CD4-positive, alpha-beta T cell treated with Interleukin-21 for 1 hour (primary cell): Measurements from ENCODE around the gene CCDC82.

Experiments
- DNase-seq: peaks from one replicate; pipeline ENCODE4 v3.0.0-alpha.2; 2020

The CCDC82 gene

GRCh38 chr11:96328395-96329010, 61.2 kb downstream of the CCDC82 start:
- no peak for DNase-seq

- DNase-seq = no peak
Observed at GRCh38 chr11:96326959-96327358, 62.8 kb downstream of the CCDC82 start.

- no peak for DNase-seq
Observed at GRCh38 chr11:96324912-96325311, 64.8 kb downstream of the CCDC82 start.

- DNase-seq = no peak
Observed at GRCh38 chr11:96323642-96323985, 66.1 kb downstream of the CCDC82 start.

GRCh38 chr11:96322775-96323641, 66.7 kb downstream of the CCDC82 start:
- no peak for DNase-seq

- DNase-seq = no peak
Observed at GRCh38 chr11:96321091-96321490, 68.6 kb downstream of the CCDC82 start.

- no peak for DNase-seq
Observed at GRCh38 chr11:96319898-96320656, 69.6 kb downstream of the CCDC82 start.

- no peak for DNase-seq
Observed at GRCh38 chr11:96318850-96319249, 70.9 kb downstream of the CCDC82 start.

GRCh38 chr11:96318399-96318798, 71.3 kb downstream of the CCDC82 start:
- DNase-seq = no peak

GRCh38 chr11:96317985-96318384, 71.7 kb downstream of the CCDC82 start:
- no peak for DNase-seq

GRCh38 chr11:96317571-96317970, 72.1 kb downstream of the CCDC82 start:
- no peak for DNase-seq

- DNase-seq = no peak
Observed at GRCh38 chr11:96316869-96317268, 72.8 kb downstream of the CCDC82 start.

GRCh38 chr11:96315476-96315875, 74.2 kb downstream of the CCDC82 start:
- DNase-seq = no peak

GRCh38 chr11:96314326-96315020, 75.2 kb downstream of the CCDC82 start:
- no peak for DNase-seq

GRCh38 chr11:96313163-96313562, 76.5 kb downstream of the CCDC82 start:
- DNase-seq = no peak

GRCh38 chr11:96311120-96311568, 78.6 kb downstream of the CCDC82 start:
- no peak for DNase-seq

- no peak for DNase-seq
Observed at GRCh38 chr11:96310236-96310635, 79.5 kb downstream of the CCDC82 start.

GRCh38 chr11:96309643-96310017, 80.1 kb downstream of the CCDC82 start:
- DNase-seq = no peak

- no peak for DNase-seq
Observed at GRCh38 chr11:96309016-96309642, 80.6 kb downstream of the CCDC82 start.

- no peak for DNase-seq
Observed at GRCh38 chr11:96307776-96308140, 82.0 kb downstream of the CCDC82 start.

- no peak for DNase-seq
Observed at GRCh38 chr11:96306933-96307775, 82.6 kb downstream of the CCDC82 start.

GRCh38 chr11:96306600-96306932, 83.1 kb downstream of the CCDC82 start:
- no peak for DNase-seq
